Trophoblast cell (in vitro differentiated cells and primary cell): ENCODE results near the gene TRPM5.

Experiments
- DNase-seq, 2 donors: peaks; one replicate each; pipeline ENCODE4 v3.0.0-alpha.2; 2016
- H2AFZ ChIP-seq: 2 replicates; pipeline ENCODE4 v1.6.1; 2013; ENCODE audit warnings: low read length, moderate library complexity, mild to moderate bottlenecking; ENCODE audit not compliant: insufficient read depth, poor library complexity
- H2AK5ac ChIP-seq: 2 replicates; pipeline ENCODE4 v1.6.1; 2013; ENCODE audit warnings: mild to moderate bottlenecking, low read length
- H2BK120ac ChIP-seq: 2 replicates; pipeline ENCODE4 v1.6.1; 2013; ENCODE audit warnings: low read length, mild to moderate bottlenecking, moderate library complexity; ENCODE audit not compliant: insufficient read depth, poor library complexity
- H2BK12ac ChIP-seq: 2 replicates; pipeline ENCODE4 v1.6.1; 2013; ENCODE audit warnings: mild to moderate bottlenecking, low read length, moderate library complexity
- H2BK5ac ChIP-seq: 2 replicates; pipeline ENCODE4 v1.6.1; 2013; ENCODE audit warnings: low read length, low read depth, moderate library complexity, mild to moderate bottlenecking; ENCODE audit not compliant: poor library complexity
- H3K14ac ChIP-seq: 2 replicates; pipeline ENCODE4 v1.6.1; 2013; ENCODE audit warnings: mild to moderate bottlenecking, low read length
- H3K18ac ChIP-seq: 2 replicates; pipeline ENCODE4 v1.6.1; 2013; ENCODE audit warnings: mild to moderate bottlenecking, low read length
- H3K23ac ChIP-seq: 2 replicates; pipeline ENCODE4 v1.6.1; 2013; ENCODE audit warnings: low read length
- H3K27ac ChIP-seq: 2 replicates; pipeline ENCODE4 v1.5.1; 2013; ENCODE audit warnings: low read depth, mild to moderate bottlenecking, inconsistent platforms, low read length, moderate library complexity
- H3K27me3 ChIP-seq: 2 replicates; pipeline ENCODE4 v1.6.1; 2013; ENCODE audit warnings: inconsistent platforms, mild to moderate bottlenecking, low read length, moderate library complexity; ENCODE audit not compliant: insufficient read depth
- H3K36me3 ChIP-seq, 2 experiments: 1 replicate in 1 of 2; 2 replicates in 1 of 2; pipeline ENCODE4 v1.6.1; 2013; ENCODE audit warnings: low read length in 2 of 2, mild to moderate bottlenecking in 2 of 2, moderate library complexity in 1 of 2; ENCODE audit not compliant: insufficient read depth in 2 of 2, control insufficient read depth in 1 of 2
- H3K4ac ChIP-seq: 2 replicates; pipeline ENCODE4 v1.6.1; 2013; ENCODE audit warnings: low read depth, mild to moderate bottlenecking, low read length, moderate library complexity
- H3K4me1 ChIP-seq, 2 experiments: 1 replicate in 1 of 2; 2 replicates in 1 of 2; pipeline ENCODE4 v1.6.1; 2013; ENCODE audit warnings: low read length in 2 of 2, mild to moderate bottlenecking in 2 of 2, moderate library complexity in 1 of 2; ENCODE audit not compliant: insufficient read depth in 2 of 2, control insufficient read depth in 1 of 2
- H3K4me2 ChIP-seq: 2 replicates; pipeline ENCODE4 v1.6.1; 2013; ENCODE audit warnings: inconsistent platforms, mild to moderate bottlenecking, low read length, moderate library complexity
- H3K4me3 ChIP-seq: 2 replicates; pipeline ENCODE4 v1.5.1; 2013; ENCODE audit warnings: mild to moderate bottlenecking, low read depth, low read length, inconsistent platforms
- H3K79me1 ChIP-seq: one replicate; pipeline ENCODE4 v1.6.1; 2013; ENCODE audit warnings: low read length
- H3K79me2 ChIP-seq: 2 replicates; pipeline ENCODE4 v1.6.1; 2013; ENCODE audit warnings: low read length, mild to moderate bottlenecking; ENCODE audit not compliant: control insufficient read depth, insufficient read depth, poor library complexity
- H3K9ac ChIP-seq: 2 replicates; pipeline ENCODE4 v1.6.1; 2013; ENCODE audit warnings: mild to moderate bottlenecking, low read length
- H3K9me3 ChIP-seq: 2 replicates; pipeline ENCODE4 v1.6.1; 2013; ENCODE audit warnings: low read depth, mild to moderate bottlenecking, control low read depth, inconsistent platforms, low read length; ENCODE audit not compliant: insufficient read depth
- H4K12ac ChIP-seq: 2 replicates; pipeline ENCODE4 v1.6.1; 2013; ENCODE audit warnings: low read depth, mild to moderate bottlenecking, low read length, moderate library complexity
- H4K8ac ChIP-seq: 2 replicates; pipeline ENCODE4 v1.6.1; 2013; ENCODE audit warnings: low read depth, mild to moderate bottlenecking, low read length, moderate library complexity
- H4K91ac ChIP-seq: one replicate; pipeline ENCODE4 v1.6.1; 2013; ENCODE audit warnings: low read depth, mild to moderate bottlenecking, low read length, moderate library complexity
- WGBS: extraction: QIAGEN DNeasy Blood & Tissue Kit; methylation state at CpG from one replicate; pipeline ENCODE4 v1.1.7; 2013; ENCODE audit warnings: missing lambda C conversion rate; ENCODE audit not compliant: insufficient read length, insufficient coverage; ENCODE audit errors: extremely low coverage; 5-methylcytosine and 5-hydroxymethylcytosine counted together

TRPM5 gene

DNA sequence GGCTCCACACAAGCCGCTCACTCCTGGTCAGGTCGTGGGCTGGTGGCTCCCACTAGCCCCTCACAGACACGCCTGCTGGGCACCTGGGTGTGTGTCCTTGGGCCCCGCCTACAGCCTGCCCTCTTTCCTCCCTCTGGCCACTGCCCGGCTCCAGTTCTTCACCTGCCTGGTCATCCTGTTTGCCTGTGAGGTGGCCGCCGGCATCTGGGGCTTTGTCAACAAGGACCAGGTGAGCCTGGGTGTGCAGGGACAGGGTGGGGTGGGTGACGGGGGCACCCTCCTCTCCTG lies 49.6 kb downstream of the TRPM5 start:
- WGBS: no CpG with 5 or more reads among the region's 8 CpGs
- no peak overlapping the region for H4K8ac ChIP-seq

More for the DNA sequence above, 49.6 kb downstream of the TRPM5 start:
- Histone ChIP-seq H4K12ac (no peak overlapping the region), H2AFZ (no peak overlapping the region), H3K36me3 (peaks cover 60 to 70% of the 10 kb centered on the region in 2 experiments), H3K23ac (no peak overlapping the region), H3K27ac (no peak overlapping the region), H3K79me2 (no peaks in the 10 kb centered on the region), H3K18ac (no peak overlapping the region), H2BK5ac (no peak overlapping the region), H4K91ac (no peak overlapping the region), H3K9me3 (peaks cover 3% of the 10 kb centered on the region), H3K4me2 (no peak overlapping the region), H2BK12ac (no peak overlapping the region), H3K79me1 (peaks cover 3% of the 10 kb centered on the region), H3K14ac (no peak overlapping the region), H2BK120ac (no peak overlapping the region), H3K27me3 (no peaks in the 10 kb centered on the region), H3K9ac (no peak overlapping the region), H2AK5ac (no peak overlapping the region), H3K4me3 (no peak overlapping the region), H3K4me1 (peaks cover 6 to 9% of the 10 kb centered on the region in 2 experiments), H3K4ac (no peak overlapping the region)
- DNase-seq: no peak
